Thyroid gland (tissue), 4 donors: Measurements from ENCODE around the gene TMEM239. TPM values are rescaled to one million over a fixed set of nuclear protein-coding genes. Genes with fewer than 3 reads are reported as not detected.

ENCODE experiments used
- DNase-seq, 2 donors: peaks; one replicate each; pipeline ENCODE4 v3.0.0-alpha.2; 2019
- H3K27ac ChIP-seq, 3 donors: fragments of 200-600 bp; sonication (generic); 1 replicate in 2 of 3; 2 replicates in 1 of 3; pipeline ENCODE4 v1.5.1; 2016 to 2019; ENCODE audit warnings: mild to moderate bottlenecking in 1 of 3, moderate library complexity in 1 of 3
- H3K27me3 ChIP-seq: fragments of 200-600 bp; sonication (generic); one replicate; pipeline ENCODE4 v1.5.1; 2019
- H3K36me3 ChIP-seq, 2 donors: fragments of 200-600 bp; sonication (generic); one replicate each; pipeline ENCODE4 v1.5.1; 2016 to 2019
- H3K4me1 ChIP-seq, 2 donors: fragments of 200-600 bp; sonication (generic); one replicate each; pipeline ENCODE4 v1.5.1; 2017 to 2019
- H3K4me3 ChIP-seq, 3 donors: fragments of 200-600 bp; sonication (generic); replicated peaks in 1 of 3; 1 replicate in 2 of 3; 2 replicates in 1 of 3; pipeline ENCODE4 v1.5.1; 2016; ENCODE audit warnings: mild to moderate bottlenecking in 1 of 3
- H3K9me3 ChIP-seq: fragments of 200-600 bp; sonication (generic); one replicate; pipeline ENCODE4 v1.5.1; 2017
- POLR2A ChIP-seq, 2 donors: fragments of 450-650 bp; IDR thresholded peaks; one replicate each; pipeline ENCODE4 v1.6.1; 2017; ENCODE audit warnings: antibody characterized with exemption in 2 of 2, mild to moderate bottlenecking in 2 of 2, moderate library complexity in 1 of 2
- WGBS, 2 donors: methylation state at CpG; one replicate each; pipeline ENCODE4 v1.1.5; 2017; 5-methylcytosine and 5-hydroxymethylcytosine counted together
- intact Hi-C: fragments of 100-400 bp; cut with DNase I; formaldehyde crosslinking; loops from one replicate; pipeline ENCODE4 v1.15.1; 2023
- total RNA-seq, 4 donors: library from RNA; depleted of rRNA; stranded (reverse); fragments of >200 nt; gene quantifications; one replicate each; pipeline ENCODE4 v1.2.3, GENCODE V29; 2016
- TF ChIP-seq, protein P1 (sequence below), 6 experiments: fragments of 200-600 bp in 3 of 6; fragments of 450-650 bp in 3 of 6; sonication (generic) in 3 of 6; IDR thresholded peaks; one replicate each; pipeline ENCODE4 v1.5.1; 2016 to 2019; ENCODE audit warnings: antibody characterized with exemption in 6 of 6, mild to moderate bottlenecking in 2 of 6, inconsistent platforms in 1 of 6, moderate library complexity in 1 of 6

TMEM239 gene
- total RNA-seq, 4 donors from 2014 or later: not detected

DNA sequence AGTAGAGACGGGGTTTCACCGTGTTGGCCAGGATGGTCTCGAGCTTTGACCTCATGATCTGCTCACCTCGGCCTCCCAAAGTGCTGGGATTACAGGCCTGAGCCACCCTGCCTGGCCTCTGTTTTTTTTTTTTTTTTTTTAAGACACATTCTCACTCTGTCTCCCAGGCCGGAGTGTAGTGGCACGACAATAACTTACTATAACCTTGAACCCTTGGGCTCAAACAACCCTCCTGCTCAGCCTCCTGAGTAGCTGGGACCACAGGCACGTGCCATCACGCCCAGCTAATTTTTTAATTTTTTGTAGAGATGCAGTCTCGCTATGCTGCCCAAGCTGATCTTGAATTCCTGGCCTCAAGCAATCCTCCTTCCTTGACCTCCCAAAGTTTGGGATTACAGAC is 42.4 kb upstream of the TMEM239 start:
- TF ChIP-seq POLR2A (IDR thresholded peaks at IDR 0.05): no peak
- TF ChIP-seq, protein P1, sequence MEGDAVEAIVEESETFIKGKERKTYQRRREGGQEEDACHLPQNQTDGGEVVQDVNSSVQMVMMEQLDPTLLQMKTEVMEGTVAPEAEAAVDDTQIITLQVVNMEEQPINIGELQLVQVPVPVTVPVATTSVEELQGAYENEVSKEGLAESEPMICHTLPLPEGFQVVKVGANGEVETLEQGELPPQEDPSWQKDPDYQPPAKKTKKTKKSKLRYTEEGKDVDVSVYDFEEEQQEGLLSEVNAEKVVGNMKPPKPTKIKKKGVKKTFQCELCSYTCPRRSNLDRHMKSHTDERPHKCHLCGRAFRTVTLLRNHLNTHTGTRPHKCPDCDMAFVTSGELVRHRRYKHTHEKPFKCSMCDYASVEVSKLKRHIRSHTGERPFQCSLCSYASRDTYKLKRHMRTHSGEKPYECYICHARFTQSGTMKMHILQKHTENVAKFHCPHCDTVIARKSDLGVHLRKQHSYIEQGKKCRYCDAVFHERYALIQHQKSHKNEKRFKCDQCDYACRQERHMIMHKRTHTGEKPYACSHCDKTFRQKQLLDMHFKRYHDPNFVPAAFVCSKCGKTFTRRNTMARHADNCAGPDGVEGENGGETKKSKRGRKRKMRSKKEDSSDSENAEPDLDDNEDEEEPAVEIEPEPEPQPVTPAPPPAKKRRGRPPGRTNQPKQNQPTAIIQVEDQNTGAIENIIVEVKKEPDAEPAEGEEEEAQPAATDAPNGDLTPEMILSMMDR (IDR thresholded peaks at IDR 0.05): no peak
- H3K9me3 ChIP-seq: no peaks in the 10 kb centered on the region
- H3K4me1 ChIP-seq: peaks cover 4% of the 10 kb centered on the region in 2 donors
- intact Hi-C loops: no loop called here
- DNase-seq: no peak
- H3K27me3 ChIP-seq: no peaks in the 10 kb centered on the region
- no peaks in the 10 kb centered on the region for H3K36me3 ChIP-seq
- WGBS, 2 donors: 76 to 89% methylated on average over 9 of the region's 9 CpGs
- H3K27ac ChIP-seq: no peak overlapping the region
- H3K4me3 ChIP-seq: no peak overlapping the region

DNA sequence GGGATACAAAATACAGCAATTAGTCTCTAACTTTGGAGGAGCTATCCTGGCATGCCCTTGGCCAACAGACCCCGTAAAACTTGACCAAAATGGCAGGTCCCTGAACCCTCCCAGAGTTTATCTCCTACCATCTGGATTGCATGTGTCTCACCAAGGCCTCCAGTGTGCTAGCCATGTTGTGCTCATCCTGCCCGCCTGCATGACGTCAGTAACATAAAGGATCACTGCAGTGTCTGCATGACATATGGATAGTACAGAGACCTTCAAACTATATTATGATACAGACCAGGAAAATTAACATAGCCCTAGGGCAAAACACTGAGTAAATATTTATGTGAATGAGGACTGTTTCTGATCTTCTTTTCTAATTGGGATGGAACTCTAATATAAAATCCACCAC is 41.0 kb upstream of the TMEM239 start:
- H3K36me3 ChIP-seq: no peaks in the 10 kb centered on the region
- H3K4me3 ChIP-seq: no peak overlapping the region
- no peaks in the 10 kb centered on the region for H3K4me1 ChIP-seq
- H3K9me3 ChIP-seq: no peaks in the 10 kb centered on the region
- no peaks in the 10 kb centered on the region for H3K27me3 ChIP-seq
- DNase-seq: no peak
- WGBS, 2 donors: 72 to 90% methylated on average over 3 of the region's 3 CpGs
- intact Hi-C loops: no loop called here
- H3K27ac ChIP-seq: no peak overlapping the region
- TF ChIP-seq, protein P1 (IDR thresholded peaks at IDR 0.05): no peak
- TF ChIP-seq POLR2A (IDR thresholded peaks at IDR 0.05): no peak

DNA sequence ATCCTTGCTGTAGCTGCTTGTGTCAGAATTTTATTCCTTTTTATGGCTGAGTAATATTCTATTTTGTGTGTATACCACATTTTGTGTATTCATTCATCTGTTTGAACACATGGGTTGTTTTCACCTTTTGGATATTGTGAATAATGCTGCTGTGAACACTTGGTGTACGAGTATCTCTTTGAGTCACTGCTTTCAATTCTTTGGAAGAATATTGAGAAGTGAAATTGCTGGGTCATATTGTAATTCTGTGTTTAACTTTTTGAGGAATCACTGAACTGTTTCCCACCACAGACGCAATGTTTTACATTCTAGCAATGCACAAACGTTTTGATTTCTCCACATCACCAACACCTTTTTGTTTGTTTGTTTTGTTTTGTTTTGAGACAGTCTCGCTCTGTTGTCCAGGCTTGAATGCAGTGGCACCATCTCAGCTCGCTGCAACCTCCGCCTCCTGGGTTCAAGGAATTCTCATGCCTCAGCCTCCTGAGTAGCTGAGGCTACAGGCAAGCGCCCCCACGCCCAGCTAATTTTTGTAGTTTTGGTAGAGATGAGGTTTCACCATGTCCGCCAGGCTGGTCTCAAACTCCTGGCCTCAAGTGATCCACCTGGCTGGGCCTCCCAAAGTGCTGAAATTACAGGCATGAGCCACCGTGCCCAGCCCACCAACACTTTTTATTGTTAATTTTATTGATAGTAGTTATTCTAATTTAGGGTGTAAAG is 37.4 kb upstream of the TMEM239 start:
- intact Hi-C loops: no loop called here
- TF ChIP-seq, protein P1 (IDR thresholded peaks at IDR 0.05): no peak
- no peak for TF ChIP-seq POLR2A (IDR thresholded peaks at IDR 0.05)
- H3K27ac ChIP-seq: no peak overlapping the region
- no peaks in the 10 kb centered on the region for H3K27me3 ChIP-seq
- no peaks in the 10 kb centered on the region for H3K4me1 ChIP-seq
- no peak overlapping the region for H3K4me3 ChIP-seq
- no peak for DNase-seq
- 84% methylated on average over 10 of the region's 10 CpGs for WGBS, 2 donors
- H3K36me3 ChIP-seq: no peaks in the 10 kb centered on the region
- H3K9me3 ChIP-seq: no peaks in the 10 kb centered on the region

DNA sequence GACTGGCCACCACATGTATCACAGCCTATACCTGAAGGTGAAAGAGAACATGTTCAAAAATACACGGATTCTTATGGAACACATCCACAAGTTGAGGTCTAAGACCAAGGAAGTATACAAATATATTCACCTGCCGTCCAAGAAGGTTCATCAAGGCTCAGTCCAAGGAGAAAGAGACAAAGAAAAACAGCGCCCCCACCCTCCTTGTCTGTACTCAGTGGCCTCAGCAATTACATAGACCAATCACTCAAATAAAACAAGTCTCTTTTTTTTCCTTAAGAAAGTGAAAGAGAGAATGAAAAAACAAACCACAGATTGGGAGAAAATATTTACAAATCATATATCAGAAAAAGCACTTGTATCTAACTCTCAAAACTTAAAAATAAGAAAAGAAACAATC is 35.2 kb upstream of the TMEM239 start:
- Histone ChIP-seq H3K4me3 (no peak overlapping the region), H3K4me1 (no peaks in the 10 kb centered on the region), H3K9me3 (no peaks in the 10 kb centered on the region), H3K36me3 (no peaks in the 10 kb centered on the region), H3K27me3 (no peaks in the 10 kb centered on the region), H3K27ac (no peak overlapping the region)
- TF ChIP-seq, protein P1 (IDR thresholded peaks at IDR 0.05): no peak
- no peak for TF ChIP-seq POLR2A (IDR thresholded peaks at IDR 0.05)
- 49 to 64% methylated on average over 3 of the region's 3 CpGs for WGBS, 2 donors
- no peak for DNase-seq
- intact Hi-C loops: no loop called here

DNA sequence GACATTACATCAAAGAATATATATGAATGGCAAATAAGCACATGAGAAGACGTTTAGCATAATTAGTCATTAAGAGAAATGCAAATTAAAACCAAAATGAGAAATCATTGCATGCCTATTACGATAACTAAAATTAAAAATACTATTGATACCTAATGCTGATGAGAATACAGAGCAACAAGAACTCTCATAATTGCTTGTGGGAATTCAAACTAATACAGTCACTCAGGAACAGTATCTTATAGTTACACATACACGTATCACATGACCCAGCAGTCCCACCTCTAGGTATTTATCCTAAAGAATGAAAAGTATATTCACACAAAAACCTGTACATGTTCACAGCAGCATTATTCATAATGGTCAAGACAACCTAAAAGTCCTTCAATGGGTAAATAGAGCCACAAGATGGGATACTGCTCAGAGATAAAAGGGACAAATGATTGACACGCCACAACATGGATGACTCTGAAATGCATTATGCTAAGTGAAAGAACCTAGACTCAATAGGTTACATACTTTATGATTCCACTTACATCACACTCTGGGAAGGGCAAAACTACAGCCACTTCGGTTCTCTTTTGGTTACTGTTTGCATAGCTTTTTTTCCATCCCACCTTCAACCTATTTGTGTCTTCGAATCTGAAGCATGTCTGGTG is 32.1 kb upstream of the TMEM239 start:
- H3K36me3 ChIP-seq: no peaks in the 10 kb centered on the region
- H3K9me3 ChIP-seq: no peaks in the 10 kb centered on the region
- 84 to 90% methylated on average over 6 of the region's 6 CpGs for WGBS, 2 donors
- H3K27ac ChIP-seq: no peak overlapping the region
- H3K4me1 ChIP-seq: no peaks in the 10 kb centered on the region
- no peak overlapping the region for H3K4me3 ChIP-seq
- intact Hi-C loops: no loop called here
- no peak for DNase-seq
- TF ChIP-seq POLR2A (IDR thresholded peaks at IDR 0.05): no peak
- TF ChIP-seq, protein P1 (IDR thresholded peaks at IDR 0.05): no peak
- H3K27me3 ChIP-seq: no peaks in the 10 kb centered on the region
